ENCODE measurements around the gene DCANP1. TPM values are rescaled to one million over a fixed set of nuclear protein-coding genes. Genes with fewer than 3 reads are reported as not detected.

The DCANP1 gene
- total RNA-seq, 1 donor from 2014 or later, result not detected

GRCh38 chr5:135423146-135423845 lies 23.9 kb downstream of the DCANP1 start:
- Mint-ChIP-seq H3K4me1 (ENCODE audit: low read depth) (peaks cover 16% of the 10 kb centered on the region), H3K27me3 (no peaks in the 10 kb centered on the region), H3K27ac (no peak overlapping the region), H3K36me3 (ENCODE audit: insufficient read depth) (no peaks in the 10 kb centered on the region), H3K9me3 (ENCODE audit: low read depth) (peaks cover 3% of the 10 kb centered on the region), H3K4me3 (ENCODE audit: low read depth) (no peak overlapping the region)
- no peak for TF ChIP-seq CTCF (IDR thresholded peaks at IDR 0.05; ENCODE audit: unreplicated experiment)
- DNase-seq (ENCODE audit: low spot score, unreplicated experiment), result no peak

GRCh38 chr5:135422419-135422818 lies 24.7 kb downstream of the DCANP1 start:
- no peaks in the 10 kb centered on the region for H3K27me3 Mint-ChIP-seq
- peaks cover 16% of the 10 kb centered on the region for H3K4me1 Mint-ChIP-seq (ENCODE audit: low read depth)
- no peak for DNase-seq (ENCODE audit: low spot score, unreplicated experiment)
- TF ChIP-seq CTCF (IDR thresholded peaks at IDR 0.05; ENCODE audit: unreplicated experiment), result no peak
- no peaks in the 10 kb centered on the region for H3K36me3 Mint-ChIP-seq (ENCODE audit: insufficient read depth)
- no peak overlapping the region for H3K4me3 Mint-ChIP-seq (ENCODE audit: low read depth)
- H3K27ac Mint-ChIP-seq, result no peak overlapping the region
- no peaks in the 10 kb centered on the region for H3K9me3 Mint-ChIP-seq (ENCODE audit: low read depth)

GRCh38 chr5:135417083-135417482 lies 30.1 kb downstream of the DCANP1 start:
- Mint-ChIP-seq H3K36me3 (ENCODE audit: insufficient read depth) (no peaks in the 10 kb centered on the region), H3K4me3 (ENCODE audit: low read depth) (no peak overlapping the region), H3K9me3 (ENCODE audit: low read depth) (no peaks in the 10 kb centered on the region), H3K27ac (no peak overlapping the region), H3K27me3 (peaks cover 3% of the 10 kb centered on the region), H3K4me1 (ENCODE audit: low read depth) (peaks cover 10% of the 10 kb centered on the region)
- TF ChIP-seq CTCF (IDR thresholded peaks at IDR 0.05; ENCODE audit: unreplicated experiment), result no peak
- DNase-seq (ENCODE audit: low spot score, unreplicated experiment), result no peak

- Mint-ChIP-seq H3K36me3 (ENCODE audit: insufficient read depth) (no peaks in the 10 kb centered on the region), H3K9me3 (ENCODE audit: low read depth) (peaks cover 3% of the 10 kb centered on the region), H3K4me3 (ENCODE audit: low read depth) (no peak overlapping the region), H3K4me1 (ENCODE audit: low read depth) (peaks cover 17% of the 10 kb centered on the region), H3K27ac (no peak overlapping the region), H3K27me3 (no peaks in the 10 kb centered on the region)
- TF ChIP-seq CTCF (IDR thresholded peaks at IDR 0.05; ENCODE audit: unreplicated experiment), result no peak
- DNase-seq (ENCODE audit: low spot score, unreplicated experiment), result no peak
Measured at GRCh38 chr5:135405082-135405481, 42.1 kb downstream of the DCANP1 start.

GRCh38 chr5:135402031-135402430 lies 45.1 kb downstream of the DCANP1 start:
- no peak overlapping the region for H3K27ac Mint-ChIP-seq
- no peak for TF ChIP-seq CTCF (IDR thresholded peaks at IDR 0.05; ENCODE audit: unreplicated experiment)
- H3K4me3 Mint-ChIP-seq (ENCODE audit: low read depth), result no peak overlapping the region
- H3K27me3 Mint-ChIP-seq, result no peaks in the 10 kb centered on the region
- H3K4me1 Mint-ChIP-seq (ENCODE audit: low read depth), result peaks cover 31% of the 10 kb centered on the region
- H3K9me3 Mint-ChIP-seq (ENCODE audit: low read depth), result no peaks in the 10 kb centered on the region
- no peaks in the 10 kb centered on the region for H3K36me3 Mint-ChIP-seq (ENCODE audit: insufficient read depth)
- DNase-seq (ENCODE audit: low spot score, unreplicated experiment), result no peak

Measured in progenitor cell of endocrine pancreas (in vitro differentiated cells).